GM18526 (cell line): Measurements from ENCODE around the gene BRCA1.

Source experiments
- POLR2A ChIP-seq: IDR thresholded peaks from 3 replicates; pipeline ENCODE4 v1.6.1; 2011; ENCODE audit not compliant: insufficient read length; ENCODE audit errors: extremely low read depth

BRCA1 gene

DNA sequence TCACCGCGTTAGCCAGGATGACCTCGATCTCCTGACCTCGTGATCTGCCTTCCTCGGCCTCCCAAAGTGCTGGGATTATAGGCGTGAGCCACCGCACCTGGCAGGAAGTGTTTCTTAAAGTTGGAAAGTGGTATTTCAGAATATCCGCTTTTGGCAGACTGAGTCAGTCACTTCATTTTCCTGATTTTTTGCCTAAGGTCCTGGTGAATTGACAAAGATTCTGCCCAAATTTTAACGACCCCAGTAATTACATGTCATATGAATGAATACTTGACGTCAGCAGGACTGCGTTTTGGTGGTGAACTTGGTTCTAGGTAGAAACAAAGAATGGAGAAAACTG, 4.5 kb upstream of the BRCA1 start:
- no peak for TF ChIP-seq POLR2A

DNA sequence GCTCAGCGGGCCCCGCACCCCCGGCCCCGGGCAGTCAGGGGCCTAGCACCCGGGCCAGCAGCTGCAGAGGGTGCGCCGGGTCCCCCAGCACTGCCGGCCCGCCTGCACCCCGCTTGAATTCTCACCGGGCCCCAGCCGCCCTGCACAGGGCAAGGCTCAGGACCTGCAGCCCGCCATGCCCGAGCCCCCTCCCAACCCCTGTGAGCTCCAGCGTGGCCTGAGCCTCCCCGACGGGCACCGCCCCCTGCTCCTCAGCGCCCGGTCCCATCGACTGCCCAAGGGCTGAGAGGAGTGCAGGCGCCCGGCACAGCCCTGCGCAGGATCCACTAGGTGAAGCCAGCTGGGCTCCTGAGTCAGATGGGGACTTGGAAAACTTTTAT, 1.7 kb upstream of the BRCA1 start:
- TF ChIP-seq POLR2A: no peak

DNA sequence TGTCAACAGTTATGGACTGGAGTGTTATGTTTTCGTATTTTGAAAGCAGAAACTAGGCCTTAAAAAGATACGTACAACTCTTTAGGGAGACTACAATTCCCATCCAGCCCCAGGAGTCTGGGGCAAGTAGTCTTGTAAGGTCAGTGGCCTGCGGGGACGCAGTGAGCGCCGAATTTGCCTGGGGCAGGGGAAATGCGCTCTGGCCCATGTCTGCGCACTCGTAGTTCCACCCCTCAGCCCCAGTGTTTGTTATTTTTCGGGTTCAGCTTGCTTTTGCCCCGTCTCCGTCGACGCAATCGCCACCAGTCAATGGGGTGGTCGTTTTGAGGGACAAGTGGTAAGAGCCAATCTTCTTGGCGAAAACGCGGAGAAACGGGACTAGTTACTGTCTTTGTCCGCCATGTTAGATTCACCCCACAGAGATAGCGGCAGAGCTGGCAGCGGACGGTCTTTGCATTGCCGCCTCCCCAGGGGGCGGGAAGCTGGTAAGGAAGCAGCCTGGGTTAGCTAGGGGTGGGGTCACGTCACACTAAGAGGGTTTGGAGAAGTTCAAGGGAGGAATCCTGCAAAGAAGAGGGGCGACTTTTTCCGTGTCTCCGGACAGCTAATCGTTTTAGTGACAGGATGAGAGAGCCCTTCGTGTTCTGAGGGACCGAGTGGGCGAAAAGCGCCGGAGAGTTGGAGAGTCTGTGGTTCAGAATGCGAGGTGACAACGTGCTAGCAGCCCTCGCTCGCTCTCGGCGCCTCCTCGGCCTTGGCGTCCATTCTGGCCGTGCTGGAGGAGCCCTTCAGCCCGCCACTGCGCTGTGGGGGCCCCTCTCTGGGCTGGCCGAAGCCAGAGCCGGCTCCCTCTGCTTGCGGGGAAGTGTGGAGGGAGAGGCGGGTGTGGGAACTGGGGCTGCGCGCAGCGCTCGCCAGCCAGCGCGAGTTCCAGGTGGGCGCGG, 1.1 kb upstream of the BRCA1 start:
- TF ChIP-seq POLR2A: no peak

GRCh38 chr17:43118679-43119615, 6.2 kb downstream of the BRCA1 start:
- no peak for TF ChIP-seq POLR2A

GRCh38 chr17:43114151-43114552, 11.0 kb downstream of the BRCA1 start:
- no peak for TF ChIP-seq POLR2A

DNA sequence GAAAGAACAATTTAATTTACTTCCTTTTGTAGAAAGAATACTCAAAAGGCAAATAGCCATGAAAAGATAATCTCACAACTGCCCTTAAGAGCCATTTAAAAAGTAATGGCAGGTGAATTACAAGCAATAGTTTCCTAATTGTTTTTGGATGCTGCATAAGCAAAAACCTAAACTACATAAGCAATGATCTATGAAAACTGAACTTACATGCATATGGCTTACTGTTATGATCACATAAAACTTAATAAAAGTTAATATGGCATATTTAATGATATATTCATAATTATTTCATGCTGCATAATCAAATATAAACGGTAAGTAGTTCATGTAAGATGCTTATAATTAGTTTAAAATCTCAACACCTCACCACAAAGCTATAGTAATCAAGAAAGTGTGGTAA, 18.6 kb downstream of the BRCA1 start:
- TF ChIP-seq POLR2A: no peak

GRCh38 chr17:43105146-43105545, 20.0 kb downstream of the BRCA1 start:
- no peak for TF ChIP-seq POLR2A

DNA sequence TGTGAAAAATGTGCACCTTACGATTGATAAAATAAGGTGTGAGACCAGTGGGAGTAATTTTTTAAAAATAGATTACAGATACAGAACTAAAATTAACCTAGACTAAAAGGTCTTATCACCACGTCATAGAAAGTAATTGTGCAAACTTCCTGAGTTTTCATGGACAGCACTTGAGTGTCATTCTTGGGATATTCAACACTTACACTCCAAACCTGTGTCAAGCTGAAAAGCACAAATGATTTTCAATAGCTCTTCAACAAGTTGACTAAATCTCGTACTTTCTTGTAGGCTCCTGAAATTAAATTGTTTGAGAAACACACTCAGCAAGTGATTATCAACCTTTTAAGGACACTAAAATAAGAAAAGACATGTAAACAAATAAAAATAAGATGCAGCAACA, 20.5 kb downstream of the BRCA1 start:
- no peak for TF ChIP-seq POLR2A

GRCh38 chr17:43094129-43094835, 30.9 kb downstream of the BRCA1 start:
- TF ChIP-seq POLR2A: no peak

DNA sequence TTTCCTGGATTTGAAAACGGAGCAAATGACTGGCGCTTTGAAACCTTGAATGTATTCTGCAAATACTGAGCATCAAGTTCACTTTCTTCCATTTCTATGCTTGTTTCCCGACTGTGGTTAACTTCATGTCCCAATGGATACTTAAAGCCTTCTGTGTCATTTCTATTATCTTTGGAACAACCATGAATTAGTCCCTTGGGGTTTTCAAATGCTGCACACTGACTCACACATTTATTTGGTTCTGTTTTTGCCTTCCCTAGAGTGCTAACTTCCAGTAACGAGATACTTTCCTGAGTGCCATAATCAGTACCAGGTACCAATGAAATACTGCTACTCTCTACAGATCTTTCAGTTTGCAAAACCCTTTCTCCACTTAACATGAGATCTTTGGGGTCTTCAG, 32.3 kb downstream of the BRCA1 start:
- TF ChIP-seq POLR2A: no peak

DNA sequence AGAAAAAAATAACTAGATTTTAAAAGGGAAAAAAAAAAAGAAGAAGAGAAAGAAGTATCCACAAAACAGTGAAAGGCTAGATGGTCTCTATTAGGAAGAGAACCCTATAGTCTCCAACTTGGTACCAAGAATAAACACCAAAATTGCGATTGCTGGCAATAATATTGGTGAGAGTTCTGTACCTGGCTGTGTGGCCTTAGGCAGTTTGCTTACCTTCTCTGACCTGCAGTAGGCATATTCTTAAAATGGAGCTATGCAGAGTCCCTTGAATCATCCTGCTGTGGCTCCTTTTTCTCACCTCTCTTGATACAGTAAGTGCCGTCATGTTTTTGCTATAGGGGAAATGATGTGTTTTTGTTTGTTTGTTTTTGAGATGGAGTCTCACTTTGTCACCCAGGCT, 35.1 kb downstream of the BRCA1 start:
- TF ChIP-seq POLR2A: no peak

DNA sequence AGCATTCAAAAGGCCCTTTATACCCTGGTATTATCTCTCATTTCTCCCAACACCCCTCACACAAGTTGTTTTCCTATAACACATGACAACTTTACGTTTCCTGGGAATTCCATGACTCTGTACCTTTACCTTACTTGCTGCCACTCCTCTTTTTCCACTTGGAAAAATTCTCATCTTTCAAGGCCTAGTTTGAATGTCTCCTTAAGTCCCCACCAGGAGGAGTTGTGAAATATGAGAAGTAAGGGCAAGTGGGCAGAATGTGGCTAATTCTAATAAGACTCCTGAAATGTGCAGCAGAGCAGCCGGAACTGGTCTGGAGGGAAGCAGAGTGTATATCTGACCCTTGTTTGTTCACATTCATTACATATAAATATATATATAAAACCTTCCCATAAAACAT, 39.7 kb downstream of the BRCA1 start:
- no peak for TF ChIP-seq POLR2A

GRCh38 chr17:43079641-43080302, 45.4 kb downstream of the BRCA1 start:
- no peak for TF ChIP-seq POLR2A

GRCh38 chr17:43074869-43075268, 50.3 kb downstream of the BRCA1 start:
- TF ChIP-seq POLR2A: no peak

DNA sequence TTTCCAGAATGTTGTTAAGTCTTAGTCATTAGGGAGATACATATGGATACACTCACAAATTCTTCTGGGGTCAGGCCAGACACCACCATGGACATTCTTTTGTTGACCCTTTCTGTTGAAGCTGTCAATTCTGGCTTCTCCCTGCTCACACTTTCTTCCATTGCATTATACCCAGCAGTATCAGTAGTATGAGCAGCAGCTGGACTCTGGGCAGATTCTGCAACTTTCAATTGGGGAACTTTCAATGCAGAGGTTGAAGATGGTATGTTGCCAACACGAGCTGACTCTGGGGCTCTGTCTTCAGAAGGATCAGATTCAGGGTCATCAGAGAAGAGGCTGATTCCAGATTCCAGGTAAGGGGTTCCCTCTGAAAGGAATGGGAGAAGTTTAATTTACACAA, 54.3 kb downstream of the BRCA1 start:
- no peak for TF ChIP-seq POLR2A
